GM21447 (cell line): ENCODE measurements around the gene TTYH3.

Experiments used
- ATAC-seq: cut with Tn5 transposase; IDR thresholded peaks from one replicate; pipeline ENCODE4 v1.9.1; 2021; ENCODE audit not compliant: unreplicated experiment

The TTYH3 gene

DNA sequence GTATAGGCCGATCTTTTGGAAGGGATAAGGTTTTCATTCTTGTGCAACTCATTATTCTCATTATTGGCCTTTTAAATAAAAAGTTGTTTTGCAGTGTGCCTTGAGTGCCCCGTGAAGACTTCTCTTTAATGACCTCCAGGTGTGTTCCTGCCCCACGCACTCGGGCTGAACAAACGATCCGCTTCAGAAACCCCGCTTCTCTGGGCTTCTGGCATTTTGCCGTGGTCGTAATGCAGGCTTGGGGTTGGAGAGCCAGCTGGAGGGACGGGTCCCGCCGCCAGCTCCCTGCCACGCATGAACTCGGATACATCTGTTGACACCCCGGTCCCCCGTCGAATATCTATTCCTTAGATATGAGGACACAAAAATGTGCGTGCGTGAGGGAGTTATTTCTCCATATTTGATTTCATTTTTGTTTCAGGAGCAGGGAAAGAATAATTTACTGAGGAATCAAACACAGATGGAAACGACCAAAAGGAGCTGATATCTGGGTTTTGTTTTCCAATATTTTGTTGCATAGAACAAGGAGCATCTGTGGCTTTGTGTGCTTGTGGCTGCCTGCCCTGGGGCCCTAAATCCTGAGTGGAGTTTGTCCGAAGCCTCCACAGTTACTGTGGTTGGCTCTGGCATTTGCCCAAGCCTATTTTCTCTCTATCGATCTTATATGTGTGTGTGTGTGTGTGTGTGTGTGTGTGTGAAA is 17.0 kb upstream of the TTYH3 start:
- no peak for ATAC-seq

DNA sequence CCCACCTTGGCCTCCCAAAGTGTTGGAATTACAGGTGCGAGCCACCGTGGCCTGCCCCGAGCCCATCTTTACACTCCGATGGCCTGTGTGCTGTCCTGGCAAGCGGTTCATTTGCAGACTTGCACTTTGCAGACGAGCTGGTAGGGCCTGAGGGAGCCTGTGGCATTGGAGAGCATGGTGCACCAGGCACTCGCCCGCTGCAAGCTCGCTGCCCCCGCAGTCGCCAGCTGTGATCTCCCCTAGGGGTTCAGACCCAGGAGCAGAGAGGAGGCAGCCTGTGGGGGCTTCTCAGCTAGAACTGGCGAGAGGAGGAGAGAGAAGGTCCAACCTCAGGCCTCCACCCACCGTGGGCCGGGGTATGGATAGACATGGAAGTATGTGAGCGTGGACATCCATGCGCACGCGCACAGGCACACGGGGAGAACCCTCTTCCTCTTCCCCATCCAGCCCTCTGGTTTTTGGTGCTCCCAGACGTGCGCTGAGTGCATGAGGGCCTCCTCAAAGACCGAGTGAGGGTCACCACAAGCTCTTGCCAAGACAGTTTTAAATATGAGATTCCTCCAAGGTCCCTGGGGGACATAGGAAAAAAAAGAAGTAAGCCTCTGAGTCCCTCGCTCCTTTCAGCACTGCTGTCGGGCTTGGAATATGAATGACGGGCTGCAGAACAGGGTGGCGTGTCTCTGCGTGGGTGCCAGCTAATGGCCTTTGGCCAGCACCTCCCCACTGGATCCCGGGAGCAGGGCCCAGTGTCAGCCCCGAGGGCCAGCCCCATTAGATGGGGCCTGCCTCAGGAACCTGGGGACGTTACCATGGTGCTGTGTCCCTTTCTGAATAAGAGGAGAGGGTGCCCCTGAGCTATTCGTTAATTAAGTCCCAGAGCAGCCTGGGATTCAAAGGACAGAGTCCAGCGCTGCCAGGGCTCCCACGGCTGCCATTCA is 15.1 kb upstream of the TTYH3 start:
- ATAC-seq = no peak

DNA sequence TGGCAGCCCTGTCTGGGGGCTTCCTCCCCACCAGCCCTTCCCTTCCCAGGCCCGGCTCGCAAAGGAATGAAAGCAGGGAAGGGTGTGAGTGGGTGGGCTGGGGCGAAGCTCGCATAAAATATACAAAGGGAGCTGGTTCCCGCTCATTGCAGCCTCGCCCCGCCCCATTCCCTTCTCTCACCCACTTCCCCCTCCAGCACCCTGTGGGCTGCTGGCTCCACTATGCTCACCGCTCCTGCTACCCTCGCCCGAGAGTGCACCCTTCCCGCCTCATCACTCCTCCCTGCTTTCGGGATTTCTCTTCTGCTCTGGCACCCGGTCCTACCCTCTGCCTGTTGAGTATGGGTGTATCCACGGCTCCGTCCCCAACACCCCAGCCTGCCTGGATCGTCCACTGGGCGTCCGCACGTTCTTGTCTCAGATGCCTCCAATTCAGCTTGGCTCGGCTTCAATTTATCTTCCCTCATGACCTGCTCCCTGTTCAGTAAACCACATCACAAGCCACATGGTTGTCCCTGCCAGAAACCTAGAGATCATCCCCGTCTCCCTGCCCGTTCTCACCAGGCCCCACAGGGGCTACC is 14.4 kb upstream of the TTYH3 start:
- no peak for ATAC-seq

DNA sequence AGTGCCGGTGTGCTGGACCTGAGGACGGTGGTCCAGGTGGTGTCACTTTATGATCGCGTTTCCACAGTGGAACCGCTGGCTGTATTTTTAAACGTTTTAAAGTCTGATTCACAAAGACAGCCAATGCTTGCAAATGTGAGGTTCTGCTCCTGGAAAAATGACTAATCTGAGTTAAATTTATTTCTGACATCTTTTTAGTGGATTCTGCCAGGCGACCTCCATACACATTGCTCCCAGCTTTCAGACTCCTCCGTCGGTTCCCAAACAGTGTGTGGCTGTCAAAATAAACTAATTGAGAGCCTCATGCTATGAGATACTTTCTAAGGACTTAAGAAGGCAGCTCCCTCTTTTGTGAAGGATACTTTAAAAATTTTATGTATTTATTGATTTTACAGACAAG is 12.7 kb upstream of the TTYH3 start:
- ATAC-seq = no peak

DNA sequence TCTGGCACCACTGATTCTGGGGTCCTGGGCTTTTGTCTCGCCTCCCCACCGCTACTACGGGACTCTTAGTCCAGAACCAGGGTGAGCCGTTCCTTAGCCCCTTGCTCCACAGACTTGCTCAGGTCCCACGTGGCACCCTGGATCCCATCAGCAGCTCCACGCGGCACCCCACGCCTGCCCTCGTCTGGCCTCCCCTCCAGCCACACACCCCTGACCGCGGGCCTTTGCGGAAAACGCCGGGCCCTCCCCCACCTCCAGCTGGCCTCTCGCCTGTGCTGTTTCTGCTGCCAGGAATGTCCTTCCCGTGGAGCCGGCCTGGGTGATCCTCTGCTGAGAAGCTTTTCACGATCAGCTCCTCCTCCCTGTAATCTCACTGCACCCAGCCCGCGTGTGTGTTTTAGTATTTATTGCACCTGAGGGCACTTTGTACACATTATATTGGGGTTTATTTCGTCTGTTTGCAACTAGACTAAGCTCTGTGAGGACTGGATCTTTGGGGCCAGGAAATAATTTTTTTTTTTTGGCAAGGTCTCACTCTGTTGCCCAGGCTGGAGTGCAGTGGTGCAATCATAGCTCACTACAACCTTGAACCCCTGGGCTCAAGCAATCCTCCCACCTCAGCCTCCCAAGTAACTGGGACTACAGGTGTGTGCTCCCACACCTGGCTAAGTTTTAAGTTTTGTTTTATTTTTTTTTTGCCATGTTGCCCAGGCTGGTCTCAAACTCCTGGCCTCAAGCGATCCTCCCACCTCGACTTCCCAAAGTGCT is 10.5 kb upstream of the TTYH3 start:
- ATAC-seq = no peak

DNA sequence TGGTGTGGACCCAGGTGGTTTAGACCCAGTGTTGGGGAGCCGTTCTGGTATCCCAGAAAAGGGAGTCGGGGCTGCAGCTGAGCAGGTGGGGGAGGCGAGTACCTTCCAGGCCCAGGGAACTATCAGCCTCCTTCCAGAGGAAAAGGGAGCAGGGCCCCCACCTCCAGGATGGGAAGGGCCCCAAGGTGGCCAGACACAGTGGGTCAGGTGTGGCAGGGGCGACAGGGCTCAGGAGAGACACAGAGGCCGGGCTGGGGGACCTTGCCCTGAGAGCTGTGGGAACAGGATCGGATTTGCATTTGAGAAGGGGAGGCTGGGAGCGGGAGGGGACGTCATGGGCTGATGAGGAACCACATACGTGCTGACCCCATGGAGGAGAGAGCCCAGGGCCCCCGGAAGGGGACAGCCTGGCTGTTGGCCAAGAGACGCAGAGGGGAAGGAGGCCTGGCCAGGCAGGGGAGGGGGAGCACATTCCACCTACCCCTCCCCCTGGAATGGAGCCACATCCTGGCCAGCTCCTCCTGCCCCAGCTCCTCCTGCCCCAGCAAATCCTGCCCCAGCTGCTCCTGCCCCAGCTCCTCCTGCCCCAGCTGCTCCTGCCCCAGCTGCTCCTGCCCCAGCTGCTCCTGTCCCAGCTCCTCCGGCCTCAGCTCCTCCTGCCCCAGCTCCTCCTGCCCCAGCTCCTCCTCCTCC is 9.7 kb upstream of the TTYH3 start:
- no peak for ATAC-seq

DNA sequence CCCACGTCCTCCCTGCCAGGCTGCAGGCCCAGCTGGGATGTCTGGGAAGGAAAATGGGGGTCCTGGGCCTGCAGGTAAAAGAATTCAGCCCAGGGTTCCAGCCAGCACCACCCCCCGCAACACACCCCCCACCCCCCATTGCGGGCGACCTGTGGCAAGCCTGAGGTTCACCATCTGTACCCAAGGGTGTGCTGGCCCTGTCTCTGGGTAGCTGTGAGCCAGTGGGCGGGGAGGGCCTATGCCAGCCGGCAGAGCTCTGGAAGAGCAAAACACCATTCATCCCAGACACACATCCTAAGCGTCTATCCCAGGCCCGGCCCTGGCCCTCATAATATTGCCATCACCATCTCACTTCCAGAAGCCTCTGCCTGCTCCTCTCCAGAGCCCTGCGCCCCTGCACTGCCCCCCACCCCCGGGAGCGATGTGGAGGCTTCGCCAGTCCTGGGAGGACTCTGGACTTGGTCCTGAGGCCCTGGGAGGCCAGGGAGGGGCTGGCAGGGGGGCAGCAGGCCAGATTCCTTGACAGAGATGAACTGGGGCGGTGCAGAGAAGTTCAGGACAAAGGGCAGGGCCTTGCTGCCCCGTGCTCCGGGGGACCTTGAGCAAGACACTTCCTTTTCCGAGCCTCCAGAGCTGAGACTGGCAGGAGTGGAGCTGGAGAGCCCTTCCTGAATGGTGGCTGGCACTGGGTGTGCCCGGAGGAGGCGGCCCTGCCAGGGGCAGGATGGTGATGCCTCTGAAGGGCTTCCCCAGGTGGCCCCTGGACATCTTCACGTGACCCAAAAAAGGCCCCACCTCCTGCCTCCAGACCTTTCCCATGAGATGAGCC is 8.7 kb upstream of the TTYH3 start:
- no peak for ATAC-seq

DNA sequence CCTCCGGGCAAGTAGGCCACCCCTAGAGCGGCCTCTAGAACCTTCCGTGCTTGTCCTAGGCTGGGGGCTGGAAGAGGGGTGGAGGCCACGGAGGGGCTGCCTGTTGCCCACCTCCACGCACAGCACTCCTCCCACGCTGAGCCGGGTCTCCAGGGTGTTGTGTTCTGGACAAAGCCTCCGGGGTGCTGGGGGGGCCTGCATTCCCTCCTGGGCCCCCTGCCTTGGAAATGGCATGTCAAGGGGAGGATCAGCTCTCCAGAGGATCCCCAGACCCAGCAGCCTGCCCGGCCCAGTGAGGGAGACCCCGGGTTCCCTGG is 8.1 kb upstream of the TTYH3 start:
- no peak for ATAC-seq

DNA sequence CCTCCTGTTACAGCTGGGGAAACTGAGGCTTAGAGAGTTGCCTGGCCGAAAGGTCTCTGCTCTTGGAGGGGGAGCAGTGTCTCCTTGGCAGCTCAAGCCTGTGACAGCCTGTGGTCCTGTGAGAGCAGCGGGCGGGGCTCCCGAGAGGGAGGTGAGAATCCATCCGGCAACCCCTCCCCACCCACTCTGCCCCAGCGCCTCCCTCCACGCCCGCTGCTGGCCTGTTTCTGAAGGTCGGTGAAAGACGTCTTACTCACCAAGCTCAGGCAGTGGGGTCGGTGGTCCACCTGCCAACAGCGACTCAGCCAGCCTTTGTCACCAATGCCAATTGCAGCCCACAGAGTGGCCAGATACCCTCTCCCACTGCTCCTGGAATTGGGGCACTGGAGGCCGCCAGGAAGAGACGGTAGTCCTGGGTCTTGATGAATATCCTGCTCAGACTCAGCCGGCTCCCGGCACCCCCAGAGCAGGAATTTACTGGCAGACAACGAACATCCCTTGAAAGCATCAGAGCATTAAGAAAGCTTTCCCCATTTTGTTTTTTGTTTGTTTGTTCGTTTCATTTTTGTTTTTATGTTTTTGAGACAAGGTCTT is 7.4 kb upstream of the TTYH3 start:
- no peak for ATAC-seq

DNA sequence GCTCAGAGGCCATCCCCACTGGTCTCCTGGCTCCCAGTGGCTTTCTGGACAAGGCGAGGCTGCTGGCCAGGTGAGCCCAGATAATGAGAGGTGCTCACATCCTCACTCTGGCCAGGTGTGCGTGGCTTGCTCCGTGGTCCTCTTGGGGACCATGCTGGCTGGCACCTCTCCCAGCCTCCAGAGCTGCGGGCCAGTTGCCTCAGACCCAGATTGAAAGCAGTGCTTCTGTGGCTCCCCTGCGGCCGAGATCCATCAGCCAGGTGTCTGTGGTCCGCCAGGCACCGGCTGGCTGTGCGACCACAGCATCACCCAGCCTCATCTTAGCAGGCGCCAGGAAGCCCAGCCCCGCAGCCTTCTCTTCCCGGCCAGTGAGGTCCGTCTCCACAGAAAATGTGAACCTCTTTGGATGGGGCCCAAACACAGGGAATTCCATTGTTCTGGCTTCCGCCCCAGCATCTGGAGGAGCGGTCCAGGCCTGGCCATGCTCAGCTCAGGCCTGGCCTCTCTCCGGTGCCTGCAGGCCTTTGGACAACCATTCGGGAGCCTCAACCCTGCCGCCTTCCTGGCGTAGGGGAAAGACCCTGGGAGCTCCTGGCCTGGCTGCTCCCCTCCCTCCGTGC is 5.2 kb upstream of the TTYH3 start:
- ATAC-seq = no peak

DNA sequence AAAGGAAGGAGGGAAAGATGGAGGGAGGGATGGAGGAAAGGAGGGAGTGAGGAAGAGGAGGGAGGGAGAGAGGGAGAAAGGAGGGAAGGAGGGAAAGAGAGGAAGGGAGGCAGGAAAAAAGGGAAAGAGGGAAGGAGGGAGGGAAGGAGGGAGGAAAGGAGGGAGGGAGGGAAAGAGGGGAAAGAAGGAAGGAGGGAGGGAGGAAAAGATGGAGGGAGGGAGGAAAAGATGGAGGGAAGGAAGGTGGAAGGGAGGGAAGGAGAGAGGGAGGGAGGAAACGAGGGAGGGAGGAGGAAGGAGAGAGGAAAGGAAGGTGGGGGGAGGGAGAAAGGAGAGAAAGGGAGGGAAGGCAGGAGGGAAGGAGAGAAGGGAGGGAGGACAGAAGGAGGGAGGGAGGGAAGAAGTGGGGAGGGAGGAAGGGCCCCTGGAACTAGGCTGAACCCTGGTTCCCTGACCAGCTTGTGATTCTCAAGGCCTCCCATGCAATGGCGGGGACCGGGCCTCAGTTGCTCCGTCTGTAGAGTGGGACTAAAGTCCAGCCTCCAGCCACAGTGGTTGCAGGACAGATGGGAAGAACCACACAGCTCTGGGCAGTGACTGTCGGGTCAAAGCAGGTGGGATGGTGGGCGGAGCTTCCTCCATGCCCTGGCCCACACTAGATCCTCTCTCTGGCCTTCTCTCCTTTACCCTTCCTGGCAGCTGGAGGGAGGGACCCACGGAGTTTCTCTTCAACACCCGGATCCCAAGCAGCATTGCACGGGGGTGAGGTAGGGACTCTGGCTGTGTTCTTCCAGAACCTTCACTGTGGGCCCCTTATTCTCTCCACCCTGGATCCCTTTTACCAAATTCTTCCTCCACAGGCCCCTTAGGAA is 4.3 kb upstream of the TTYH3 start:
- no peak for ATAC-seq

DNA sequence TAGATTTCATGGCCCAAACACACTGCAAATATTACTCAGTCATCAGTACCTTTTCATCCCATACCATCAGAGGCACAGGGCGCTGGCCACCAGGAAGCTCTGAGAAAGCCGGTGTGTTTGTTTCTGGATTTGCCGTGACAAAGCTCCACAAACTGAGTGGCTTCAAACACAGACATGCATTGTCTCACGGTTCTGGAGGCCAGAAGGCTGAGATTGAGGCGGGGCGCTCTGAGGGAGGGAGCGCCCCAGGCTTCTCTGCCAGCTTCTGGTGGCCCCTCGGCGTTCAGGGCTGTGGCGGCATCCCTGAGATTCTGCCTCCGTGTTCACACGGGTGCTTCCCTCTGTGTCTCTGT is 3.7 kb upstream of the TTYH3 start:
- no peak for ATAC-seq

DNA sequence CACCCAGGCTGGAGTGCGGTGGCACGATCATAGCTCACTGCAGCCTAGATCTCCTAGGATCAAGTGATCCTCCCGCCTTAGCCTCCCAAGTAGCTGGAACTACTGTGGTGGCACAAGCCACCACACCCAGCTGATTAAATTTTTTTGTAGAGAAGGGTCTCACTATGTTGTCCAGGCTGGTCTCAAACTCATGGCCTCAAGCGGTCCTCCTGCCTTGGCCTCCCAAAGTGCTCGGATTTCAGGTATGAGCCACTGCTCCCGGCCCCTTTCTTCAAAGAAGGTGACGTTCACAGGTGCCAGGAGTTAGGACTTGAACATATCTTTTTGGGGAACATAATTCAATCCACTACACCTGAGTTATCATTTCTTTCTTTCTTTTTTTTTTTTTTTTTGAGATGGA is 2.9 kb upstream of the TTYH3 start:
- no peak for ATAC-seq

DNA sequence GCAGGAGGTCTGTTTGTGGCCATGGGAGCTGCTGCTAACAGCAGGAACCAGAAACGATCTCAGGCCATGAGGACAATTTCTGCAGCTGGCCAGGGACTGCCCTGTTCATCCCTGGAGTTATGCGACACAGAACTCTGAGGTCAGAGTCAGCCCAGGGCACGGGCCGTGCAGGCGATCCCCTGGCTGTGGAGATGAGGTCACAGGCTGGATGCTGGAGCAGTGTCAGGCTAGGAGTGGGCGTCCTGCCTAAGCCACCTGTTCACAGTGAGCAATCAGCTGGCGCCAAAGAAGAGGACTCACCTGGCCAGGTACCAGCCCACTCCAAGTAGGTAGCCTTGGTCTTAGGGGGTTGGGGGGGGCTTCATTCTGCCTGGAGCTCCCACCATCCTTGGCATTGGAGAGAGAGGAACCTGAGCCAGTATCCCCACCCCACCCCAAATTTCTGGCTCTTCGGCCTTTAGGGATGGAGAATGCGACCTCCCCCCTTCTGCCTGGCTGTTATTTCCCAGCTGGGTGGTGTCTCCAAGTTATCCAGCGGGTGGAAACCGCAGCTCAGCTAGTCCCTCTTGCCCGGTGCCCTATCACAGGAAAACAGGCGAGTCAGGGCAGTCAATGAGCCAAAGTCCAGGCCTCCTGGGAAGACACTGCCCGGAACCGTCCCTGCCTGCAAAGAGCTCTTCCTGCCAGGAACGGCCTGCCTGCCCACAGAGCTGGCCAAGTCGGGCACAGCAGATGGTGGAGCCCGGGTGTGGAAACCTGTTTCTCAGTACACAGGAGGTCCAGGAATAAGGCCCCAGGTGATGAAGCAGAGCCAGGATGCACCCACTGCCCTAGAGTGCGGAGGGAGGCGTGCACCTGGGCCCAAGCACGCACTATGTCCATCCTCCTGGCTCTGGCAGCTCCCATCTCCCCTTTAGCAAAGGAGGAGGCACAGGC is 1.8 kb upstream of the TTYH3 start:
- no peak for ATAC-seq

DNA sequence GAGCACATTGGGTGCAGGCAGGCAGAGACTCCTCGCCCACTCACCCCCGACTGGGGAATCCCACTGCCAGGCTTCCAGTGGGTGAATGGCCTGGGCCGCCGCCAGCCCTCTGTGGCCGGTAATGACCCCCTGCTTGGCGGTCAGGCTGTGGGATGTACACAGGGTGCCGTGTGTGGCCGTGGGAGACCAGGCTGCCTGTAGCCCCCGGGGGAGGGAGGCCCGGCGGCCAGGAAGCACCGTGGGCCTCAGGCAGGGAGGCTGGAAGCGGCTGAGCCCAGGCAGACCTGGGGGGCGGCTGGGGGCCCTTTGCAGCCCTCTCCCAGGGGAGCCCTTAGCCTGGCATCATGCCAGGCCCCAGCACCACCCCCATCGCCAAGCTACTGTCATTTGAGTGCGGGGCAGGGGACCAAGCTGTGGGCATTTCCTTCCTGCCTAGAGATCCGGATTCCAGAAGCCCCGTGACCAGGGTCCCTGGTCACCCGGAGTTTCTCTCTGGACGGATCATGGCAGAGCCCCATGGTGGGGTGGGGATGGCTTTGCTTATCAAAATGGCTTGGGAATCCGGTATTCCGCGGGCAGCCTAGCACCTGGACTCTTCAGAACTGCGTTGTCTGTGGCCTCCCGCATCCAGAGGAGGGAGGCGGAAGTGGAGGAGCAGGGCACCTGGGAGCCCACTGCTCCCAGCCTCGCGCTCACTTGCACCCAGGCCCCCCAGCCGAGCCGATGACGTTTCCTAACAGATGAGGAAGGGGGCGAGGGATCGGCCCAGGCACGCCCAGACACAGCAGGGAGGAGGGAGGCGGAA is 1.1 kb downstream of the TTYH3 start:
- ATAC-seq = no peak

DNA sequence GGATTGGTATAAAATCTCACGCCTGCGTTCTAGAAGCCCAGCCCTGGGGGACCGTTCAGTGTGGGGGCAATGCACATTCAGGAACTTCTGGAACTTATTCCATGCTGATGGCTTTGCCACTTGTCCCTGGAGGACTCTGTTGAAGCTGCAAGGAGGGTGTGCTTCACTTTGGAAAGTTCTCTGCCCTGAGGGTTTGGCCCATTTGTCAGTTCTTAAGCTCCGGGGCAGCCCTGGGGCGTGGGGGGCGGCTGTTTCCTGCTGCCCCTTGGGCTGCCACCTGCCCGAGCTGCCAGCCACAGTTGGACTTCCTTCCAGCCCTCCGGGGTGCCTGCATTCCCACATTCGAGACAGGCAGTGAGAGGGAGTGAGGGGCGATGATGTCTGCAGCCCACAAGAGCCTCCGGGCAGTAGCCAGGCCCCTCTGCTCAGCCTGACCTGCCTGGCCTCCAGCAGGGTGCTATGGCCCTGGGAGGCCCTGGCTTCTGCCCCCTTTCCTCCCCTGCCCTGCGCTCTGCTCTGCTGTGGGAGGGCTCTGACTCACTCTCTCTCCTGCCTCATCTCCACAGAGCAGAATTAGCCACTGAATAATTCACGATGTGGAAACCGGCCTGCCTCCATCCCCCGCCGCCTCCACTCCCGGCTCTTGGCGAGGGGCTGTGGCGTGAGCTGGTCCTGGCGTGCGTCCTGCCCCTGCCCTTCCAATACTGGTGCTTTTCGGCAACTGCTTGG is 1.9 kb downstream of the TTYH3 start:
- ATAC-seq = no peak
